Measurements from ENCODE around the gene JAZF1. TPM values are rescaled to one million over a fixed set of nuclear protein-coding genes. Genes with fewer than 3 reads are reported as not detected.

The JAZF1 gene
- total RNA-seq, 1 experiment from 2014 or later = 9.1 TPM

DNA sequence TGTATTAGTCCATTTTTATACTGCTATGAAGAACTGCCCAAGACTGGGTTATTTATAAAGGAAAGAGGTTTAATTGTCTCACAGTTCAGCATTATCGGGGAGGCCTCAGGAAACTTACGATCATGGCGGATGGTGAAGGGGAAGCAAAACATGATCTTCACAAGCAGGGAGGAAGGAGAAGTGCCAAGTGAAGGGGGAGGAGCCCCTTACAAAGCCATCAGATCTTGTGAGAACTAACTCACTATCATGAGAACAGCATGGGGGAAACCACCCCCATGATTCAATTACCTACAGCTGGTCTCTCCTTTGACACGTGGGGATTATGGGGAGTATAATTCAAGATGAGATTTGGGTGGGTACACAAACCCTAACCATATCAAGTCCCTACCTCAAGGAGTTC lies 85.4 kb downstream of the JAZF1 start:
- Histone ChIP-seq H3K4me1 (ENCODE audit: insufficient read depth, low read length) (peaks cover 3% of the 10 kb centered on the region; the same call in 1 of the 2 replicates), H4K5ac (ENCODE audit: insufficient read length, low read depth, low read length) (no peak overlapping the region), H3K4me2 (ENCODE audit: insufficient read depth, insufficient read length, low read length) (no peak overlapping the region), H3K9ac (ENCODE audit: extremely low read depth, insufficient read length, low read length) (no peak overlapping the region), H3K56ac (ENCODE audit: insufficient read length, low read depth, low read length) (peak overlapping the region; percentile 30), H3T11ph (ENCODE audit: low read length) (no peak overlapping the region), H3K9me3 (ENCODE audit: control insufficient read depth, low read depth, low read length) (no peaks in the 10 kb centered on the region), H3K4ac (ENCODE audit: low read depth, low read length) (no peak overlapping the region), H4K91ac (ENCODE audit: insufficient read length, low read depth, low read length) (no peak overlapping the region), H3K27me3 (ENCODE audit: insufficient read depth, low read length) (no peaks in the 10 kb centered on the region), H3K14ac (ENCODE audit: insufficient read depth, low read length) (no peak overlapping the region), H2BK15ac (ENCODE audit: low read depth, low read length) (no peak overlapping the region), H2BK12ac (ENCODE audit: insufficient read length, low read depth, low read length) (no peak overlapping the region), H2BK20ac (ENCODE audit: low read depth, low read length, poor library complexity, severe bottlenecking) (no peak overlapping the region), H3K23ac (ENCODE audit: insufficient read length, low read depth, low read length) (no peak overlapping the region), H3K79me2 (ENCODE audit: insufficient read depth, low read length) (no peaks in the 10 kb centered on the region), H2BK5ac (ENCODE audit: insufficient read length, low read length) (no peak overlapping the region), H2AFZ (ENCODE audit: low read length) (no peak overlapping the region), H2AK5ac (ENCODE audit: insufficient read length, low read length) (no peak overlapping the region), H3K18ac (ENCODE audit: insufficient read length, low read depth, low read length) (no peak overlapping the region), H3K79me1 (ENCODE audit: insufficient read depth, low read depth, low read length, poor library complexity, severe bottlenecking) (no peaks in the 10 kb centered on the region), H4K8ac (replicated peaks; ENCODE audit: insufficient read length, low read depth, low read length) (no peak overlapping the region), H3K23me2 (ENCODE audit: insufficient read length, low read depth, low read length, poor library complexity, severe bottlenecking) (no peaks in the 10 kb centered on the region), H3K27ac (ENCODE audit: insufficient read length, low read depth, low read length) (no peak overlapping the region), H2BK120ac (ENCODE audit: low read depth, low read length, poor library complexity, severe bottlenecking) (no peak overlapping the region), H4K20me1 (ENCODE audit: control insufficient read depth, insufficient read depth, insufficient read length) (no peaks in the 10 kb centered on the region)
- no peak overlapping the region for H3K4me3 Mint-ChIP-seq
- no peak for TF ChIP-seq CTCF (conservative IDR thresholded peaks at IDR 0.05)
- DNase-seq = no peak
- H3K9me3 Mint-ChIP-seq = no peaks in the 10 kb centered on the region; a peak in 1 of 5 replicates
- H3K4me1 Mint-ChIP-seq = peaks cover 25% of the 10 kb centered on the region in 2 experiments
- no peaks in the 10 kb centered on the region for H3K27me3 Mint-ChIP-seq (ENCODE audit: low read depth)
- no peaks in the 10 kb centered on the region for H3K36me3 Mint-ChIP-seq (ENCODE audit: insufficient read depth in 1 of 3, low read depth in 3 of 3)
- H3K27ac Mint-ChIP-seq = no peak overlapping the region
- no CpG with 5 or more reads among the region's 4 CpGs for WGBS (ENCODE audit: extremely low coverage, insufficient read length, low lambda C conversion rate)
